Choroid plexus epithelial cell (primary cell): ENCODE data around the gene FEZ2.

Experiments
- DNase-seq: peaks from one replicate; pipeline ENCODE4 v3.0.0-alpha.2; 2010; ENCODE audit warnings: low read depth
- H3K4me3 ChIP-seq: 2 replicates; pipeline ENCODE4 v1.5.1; 2011; ENCODE audit warnings: low read depth, mild to moderate bottlenecking, control low read depth, low read length, moderate library complexity
- CTCF ChIP-seq: conservative IDR thresholded peaks from 2 replicates; pipeline ENCODE4 v1.5.1; 2011; ENCODE audit warnings: low read depth, mild to moderate bottlenecking, control low read depth, inconsistent platforms, low read length, moderate library complexity

Gene FEZ2

DNA sequence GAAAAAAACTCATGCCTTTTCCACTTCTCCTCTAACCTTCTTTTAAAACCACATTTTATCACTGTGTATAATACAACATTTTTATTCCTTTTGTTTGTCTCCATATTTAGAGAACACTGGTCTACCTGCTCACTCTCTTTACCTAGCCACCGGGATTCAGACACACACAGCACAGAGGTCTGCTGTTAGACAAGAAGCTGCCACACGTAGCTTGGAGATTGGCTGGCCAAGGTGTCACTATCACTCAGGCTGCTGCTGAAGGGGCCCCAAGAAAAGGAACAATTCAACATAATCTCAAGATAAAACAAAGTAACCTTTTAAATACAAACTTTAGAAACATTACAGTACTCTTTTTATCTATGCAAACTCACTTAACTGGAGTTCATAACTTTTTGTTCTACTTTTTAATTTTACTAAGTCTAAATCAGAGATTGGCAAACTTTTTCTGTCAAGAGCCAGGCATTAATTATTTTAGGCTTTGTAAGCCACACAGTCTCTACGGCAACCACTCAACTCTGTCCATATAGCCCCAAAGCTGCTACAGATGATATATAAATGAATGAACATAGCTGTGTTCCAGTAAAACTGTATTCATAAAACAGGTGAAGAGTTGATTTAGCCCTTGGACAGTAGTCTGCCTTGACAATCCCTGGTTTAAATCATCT lies 25.8 kb downstream of the FEZ2 start:
- H3K4me3 ChIP-seq, result no peak overlapping the region
- no peak for DNase-seq
- TF ChIP-seq CTCF, result no peak

GRCh38 chr2:36570416-36570815 lies 27.6 kb downstream of the FEZ2 start:
- TF ChIP-seq CTCF, result no peak
- H3K4me3 ChIP-seq, result no peak overlapping the region
- peak; percentile 51 for DNase-seq

DNA sequence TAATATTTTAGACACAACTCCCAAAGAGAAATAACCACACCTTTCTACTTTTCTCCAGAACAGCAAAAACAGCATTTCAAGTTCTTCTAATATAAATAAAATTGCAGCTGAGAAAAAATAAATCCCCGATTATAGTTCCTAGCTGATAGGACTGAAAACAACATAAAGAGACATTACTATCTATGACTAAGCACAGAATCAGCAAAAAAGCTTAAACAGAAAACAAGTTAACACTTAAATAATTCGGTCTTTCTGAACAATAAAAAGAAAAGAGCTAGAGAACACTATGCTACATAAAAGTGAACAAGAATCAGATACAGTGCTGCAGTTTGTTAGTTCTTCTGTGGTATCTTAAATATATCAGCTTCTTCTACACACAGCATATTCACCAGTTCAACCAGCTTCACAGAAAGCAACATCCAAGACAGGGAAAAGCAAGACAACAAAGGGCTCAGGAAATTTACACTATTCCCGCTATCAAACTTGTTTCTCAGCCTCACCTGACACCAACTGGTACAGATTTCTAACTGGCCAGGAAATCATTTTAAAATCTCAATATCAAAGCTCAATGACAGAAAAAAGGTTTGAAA lies 28.6 kb downstream of the FEZ2 start:
- peak; percentile 47 for DNase-seq
- TF ChIP-seq CTCF, result no peak
- H3K4me3 ChIP-seq, result no peak overlapping the region

DNA sequence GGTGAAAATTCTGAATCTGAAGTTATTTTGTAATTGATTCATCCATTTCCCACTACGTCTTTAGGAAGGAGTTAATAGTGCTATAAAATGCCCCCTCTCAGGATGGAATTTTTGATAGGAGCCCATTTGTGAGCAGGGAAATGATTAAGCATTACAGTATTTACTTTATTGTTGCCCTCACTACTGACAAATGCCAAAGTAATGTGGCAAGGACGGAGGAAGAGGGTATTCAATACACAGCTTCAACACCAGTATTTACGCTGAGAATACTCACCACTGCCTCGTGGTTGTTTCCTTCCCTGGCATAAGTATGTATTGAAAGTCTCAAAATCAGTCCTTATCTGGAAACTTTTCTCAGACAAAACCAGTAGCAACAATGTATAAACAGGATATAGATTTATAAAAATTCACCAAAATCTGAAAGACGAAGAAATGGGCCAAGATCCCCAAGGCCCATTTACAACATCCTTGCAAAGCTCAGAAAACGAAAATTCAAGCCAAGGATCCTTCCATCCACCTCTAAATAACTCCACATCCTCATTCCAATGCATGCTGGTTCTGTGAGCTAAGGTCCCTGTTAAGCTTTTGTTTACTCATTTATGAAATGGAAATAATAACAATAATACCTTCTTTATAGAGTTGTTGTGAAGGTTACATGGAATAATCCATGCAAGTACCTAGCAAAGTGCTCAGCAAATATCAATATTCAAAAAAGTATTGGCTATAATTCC lies 29.3 kb downstream of the FEZ2 start:
- H3K4me3 ChIP-seq, result no peak overlapping the region
- DNase-seq, result peak; percentile 54
- TF ChIP-seq CTCF, result no peak

GRCh38 chr2:36567711-36568408 lies 30.1 kb downstream of the FEZ2 start:
- no peak for DNase-seq
- H3K4me3 ChIP-seq, result no peak overlapping the region

DNA sequence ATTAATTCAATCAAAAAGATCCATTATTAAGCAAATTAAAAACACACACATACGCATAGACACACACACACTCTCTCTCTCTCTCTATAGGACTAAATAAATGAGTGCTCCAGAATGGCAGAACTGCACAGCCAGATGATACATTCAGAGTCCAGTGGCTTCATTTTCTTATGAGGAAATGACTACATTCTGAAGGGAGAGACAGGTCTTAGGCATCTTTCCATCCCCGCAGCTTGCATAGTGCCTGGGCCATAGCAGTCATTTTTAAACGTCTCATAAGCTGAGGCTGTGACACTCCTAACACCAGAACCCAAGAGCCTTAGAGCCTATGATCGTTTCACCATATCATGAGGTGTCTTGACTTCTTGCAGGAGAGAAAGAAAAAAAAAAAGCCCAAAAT lies 31.1 kb downstream of the FEZ2 start:
- H3K4me3 ChIP-seq, result no peak overlapping the region
- no peak for TF ChIP-seq CTCF
- DNase-seq, result no peak

More at GRCh38 chr2:36567711-36568408, 30.1 kb downstream of the FEZ2 start:
- TF ChIP-seq CTCF, result no peak
